Measurements from ENCODE around the gene CLASP1. TPM values are rescaled to one million over a fixed set of nuclear protein-coding genes. Genes with fewer than 3 reads are reported as not detected.

CLASP1 gene
- total RNA-seq, 1 donor from 2014 or later, result 110 TPM

- Histone ChIP-seq H3K27ac (no peak overlapping the region), H3K36me3 (no peaks in the 10 kb centered on the region), H3K9me3 (ENCODE audit: low read depth) (no peaks in the 10 kb centered on the region), H3K27me3 (no peaks in the 10 kb centered on the region), H4K20me1 (ENCODE audit: low read depth) (peaks cover 61% of the 10 kb centered on the region), H3K4me1 (no peaks in the 10 kb centered on the region), H3F3A (ENCODE audit: low read depth) (no peaks in the 10 kb centered on the region), H3K4me3 (no peak overlapping the region), H3K4me2 (no peak overlapping the region), H3K9ac (no peak overlapping the region), H2AFZ (replicated peaks) (no peak overlapping the region), H3K79me2 (ENCODE audit: low read depth) (peaks cover 88% of the 10 kb centered on the region)
- no peak overlapping the region for H3K27ac Mint-ChIP-seq
- no peak for DNase-seq (ENCODE audit: low spot score)
- H3K9me3 Mint-ChIP-seq, result no peaks in the 10 kb centered on the region
- no peaks in the 10 kb centered on the region for H3K4me1 Mint-ChIP-seq
- H3K36me3 Mint-ChIP-seq, result peaks cover 24% of the 10 kb centered on the region
- TF ChIP-seq CTCF (IDR thresholded peaks at IDR 0.05) (no peak), EZH2 (IDR thresholded peaks at IDR 0.05) (no peak), EZH2phosphoT487 (IDR thresholded peaks at IDR 0.05) (no peak)
- no peaks in the 10 kb centered on the region for H3K27me3 Mint-ChIP-seq (ENCODE audit: insufficient read depth, low read depth)
- H3K4me3 Mint-ChIP-seq, result no peak overlapping the region
Observed at GRCh38 chr2:121608967-121609366, 40.3 kb downstream of the CLASP1 start.

GRCh38 chr2:121608367-121608766 is 40.9 kb downstream of the CLASP1 start:
- no peak for DNase-seq (ENCODE audit: low spot score)
- no peaks in the 10 kb centered on the region for H3K4me1 Mint-ChIP-seq
- no peak overlapping the region for H3K27ac Mint-ChIP-seq
- Histone ChIP-seq H4K20me1 (ENCODE audit: low read depth) (peaks cover 63% of the 10 kb centered on the region), H2AFZ (replicated peaks) (no peak overlapping the region), H3K9me3 (ENCODE audit: low read depth) (no peaks in the 10 kb centered on the region), H3K27me3 (no peaks in the 10 kb centered on the region), H3K79me2 (ENCODE audit: low read depth) (peaks cover 88% of the 10 kb centered on the region), H3K27ac (no peak overlapping the region), H3F3A (ENCODE audit: low read depth) (no peaks in the 10 kb centered on the region), H3K4me2 (no peak overlapping the region), H3K9ac (no peak overlapping the region), H3K4me3 (no peak overlapping the region), H3K4me1 (no peaks in the 10 kb centered on the region), H3K36me3 (no peaks in the 10 kb centered on the region)
- no peaks in the 10 kb centered on the region for H3K9me3 Mint-ChIP-seq
- H3K27me3 Mint-ChIP-seq (ENCODE audit: insufficient read depth, low read depth), result no peaks in the 10 kb centered on the region
- peaks cover 24% of the 10 kb centered on the region for H3K36me3 Mint-ChIP-seq
- no peak overlapping the region for H3K4me3 Mint-ChIP-seq
- TF ChIP-seq CTCF (IDR thresholded peaks at IDR 0.05) (no peak), EZH2phosphoT487 (IDR thresholded peaks at IDR 0.05) (no peak)

- H3K79me2 ChIP-seq (ENCODE audit: low read depth), result peaks cover 92% of the 10 kb centered on the region
- H3K27me3 ChIP-seq, result no peaks in the 10 kb centered on the region
- Mint-ChIP-seq H3K9me3 (no peaks in the 10 kb centered on the region), H3K27ac (no peak overlapping the region), H3K36me3 (peaks cover 39% of the 10 kb centered on the region), H3K4me1 (no peaks in the 10 kb centered on the region), H3K4me3 (no peak overlapping the region), H3K27me3 (ENCODE audit: insufficient read depth, low read depth) (no peaks in the 10 kb centered on the region)
- no peak overlapping the region for H3K4me3 ChIP-seq
- TF ChIP-seq EZH2 (IDR thresholded peaks at IDR 0.05) (no peak), CTCF (IDR thresholded peaks at IDR 0.05) (no peak), EZH2phosphoT487 (IDR thresholded peaks at IDR 0.05) (no peak)
- H3F3A ChIP-seq (ENCODE audit: low read depth), result no peaks in the 10 kb centered on the region
- no peak overlapping the region for H3K4me2 ChIP-seq
- no peak overlapping the region for H2AFZ ChIP-seq (replicated peaks)
- peaks cover 82% of the 10 kb centered on the region for H4K20me1 ChIP-seq (ENCODE audit: low read depth)
- H3K4me1 ChIP-seq, result no peaks in the 10 kb centered on the region
- no peaks in the 10 kb centered on the region for H3K9me3 ChIP-seq (ENCODE audit: low read depth)
- DNase-seq (ENCODE audit: low spot score), result no peak
- no peak overlapping the region for H3K27ac ChIP-seq
- H3K36me3 ChIP-seq, result peaks cover 5% of the 10 kb centered on the region
- H3K9ac ChIP-seq, result no peak overlapping the region
Observed at GRCh38 chr2:121605820-121606733, 43.2 kb downstream of the CLASP1 start.
